ENCODE measurements around the gene KIF5B.

- no peak for TF ChIP-seq POLR2AphosphoS5 (IDR thresholded peaks at IDR 0.05; ENCODE audit: low read depth, low read length)
- no peak for TF ChIP-seq POLR2A (IDR thresholded peaks at IDR 0.05; ENCODE audit: low read depth, low read length)
- no peak for TF ChIP-seq PAX5 (IDR thresholded peaks at IDR 0.05; ENCODE audit: insufficient read depth, low read length, severe bottlenecking)
Observed at GRCh38 chr10:32105782-32106382, 49.7 kb upstream of the KIF5B start.
